K562 (cell line): ENCODE measurements around the gene JPH2. TPM values are rescaled to one million over a fixed set of nuclear protein-coding genes. Genes with fewer than 3 reads are reported as not detected.

ENCODE experiments used
- ATAC-seq: fragments of 200-7000 bp; cut with Tn5 transposase; 3 replicates; pipeline ENCODE4 v1.9.1; 2020; ENCODE audit warnings: moderate library complexity
- BruUV-seq: library from RNA; stranded (reverse); fragments of 400-500 nt; replicated peaks from 2 replicates; lab custom pipeline; 2021; lab: Mats Ljungman, UMichigan
- CTCF ChIA-PET: fragments of 300-600 bp; formaldehyde crosslinking; extraction: SDS; loops from one replicate; lab custom pipeline; 2021; ENCODE audit warnings: low intra/inter-chr PET ratio; lab: Yijun Ruan, JAX
- POLR2A ChIA-PET: fragments of 300-600, 350-650 bp; sonication (Branson Sonifier 250); formaldehyde crosslinking; extraction: SDS; loops from one replicate; lab custom pipeline; 2021; ENCODE audit warnings: antibody characterized with exemption, inconsistent platforms; lab: Yijun Ruan, JAX
- DNase-seq, 4 experiments: peaks; one replicate each; pipeline versions ENCODE4 v3.0.0 to v3.0.0-alpha.2; 2011 to 2018; ENCODE audit warnings: low spot score in 3 of 4, mixed read lengths in 3 of 4; ENCODE audit errors: extremely low read depth in 1 of 4
- FAIRE-seq: peaks from 2 replicates; lab custom pipeline; 2011; peaks lifted over from hg19 to GRCh38; lab: Jason Lieb, UNC
- H2AFZ ChIP-seq: 2 replicates; pipeline ENCODE4 v1.6.0; 2011; ENCODE audit warnings: low read depth, low read length, control low read depth, inconsistent platforms
- H3K27ac ChIP-seq: fragments of 200-600 bp; 3 replicates; pipeline ENCODE4 v1.8.0; 2011; ENCODE audit warnings: low read depth, mild to moderate bottlenecking, control low read depth, inconsistent platforms, low read length, moderate library complexity, mixed read lengths; ENCODE audit errors: extremely low read depth
- H3K27me3 ChIP-seq, 2 experiments: fragments of 300-600 bp in 1 of 2; 2 replicates in 1 of 2; 3 replicates in 1 of 2; pipeline versions ENCODE4 v1.6.0 to v1.8.0; 2011; ENCODE audit warnings: inconsistent platforms in 2 of 2, low read length in 2 of 2, mild to moderate bottlenecking in 1 of 2, mixed read lengths in 1 of 2, moderate library complexity in 1 of 2; ENCODE audit not compliant: control insufficient read depth in 2 of 2, insufficient read depth in 2 of 2
- H3K36me3 ChIP-seq: fragments of 300-600 bp; 3 replicates; pipeline ENCODE4 v1.8.0; 2011; ENCODE audit warnings: mild to moderate bottlenecking, low read length, inconsistent platforms; ENCODE audit not compliant: control insufficient read depth, insufficient read depth
- H3K4me1 ChIP-seq, 2 experiments: fragments of 200-600 bp in 1 of 2; replicated peaks in 1 of 2; 2 replicates in 1 of 2; 3 replicates in 1 of 2; pipeline versions ENCODE4 v1.5.1 to v1.8.0; 2011; ENCODE audit warnings: inconsistent platforms in 2 of 2, low read length in 2 of 2, mild to moderate bottlenecking in 1 of 2, mixed read lengths in 1 of 2, moderate library complexity in 1 of 2; ENCODE audit not compliant: control insufficient read depth in 2 of 2, insufficient read depth in 2 of 2
- H3K4me2 ChIP-seq: 2 replicates; pipeline ENCODE4 v1.6.1; 2011; ENCODE audit warnings: low read length, control low read depth, inconsistent platforms, mixed read lengths; ENCODE audit not compliant: insufficient read depth
- H3K4me3 ChIP-seq: fragments of 200-600 bp; sonication (generic), shearing (Covaris generic); 2 replicates; pipeline ENCODE4 v1.5.1; 2016; ENCODE audit warnings: control low read depth, inconsistent platforms
- H3K79me2 ChIP-seq: fragments of 200-600 bp; 3 replicates; pipeline ENCODE4 v1.8.0; 2011; ENCODE audit warnings: low read length, inconsistent platforms; ENCODE audit not compliant: control insufficient read depth, insufficient read depth
- H3K9ac ChIP-seq, 2 experiments: 2 replicates each; pipeline versions ENCODE4 v1.6.0 to v1.6.1; 2011; ENCODE audit warnings: low read depth in 2 of 2, low read length in 2 of 2, control low read depth in 1 of 2, inconsistent platforms in 1 of 2, mild to moderate bottlenecking in 1 of 2, mixed read lengths in 1 of 2; ENCODE audit not compliant: insufficient read depth in 1 of 2
- H3K9me1 ChIP-seq: one replicate; pipeline ENCODE4 v1.6.0; 2011; ENCODE audit warnings: inconsistent platforms, mild to moderate bottlenecking, low read length, moderate library complexity; ENCODE audit not compliant: control insufficient read depth, insufficient read depth
- H3K9me3 ChIP-seq: replicated peaks from 2 replicates; pipeline ENCODE4 v1.5.1; 2011; ENCODE audit warnings: low read depth, low read length, inconsistent platforms; ENCODE audit not compliant: control insufficient read depth, insufficient read depth
- H4K20me1 ChIP-seq: replicated peaks from 2 replicates; pipeline ENCODE4 v1.6.1; 2011; ENCODE audit warnings: low read length, inconsistent platforms, mixed read lengths; ENCODE audit not compliant: control insufficient read depth, insufficient read depth
- CEBPB ChIP-seq: fragments of 450-650 bp; IDR thresholded peaks from 2 replicates; pipeline ENCODE4 v1.6.1; 2016; ENCODE audit warnings: missing genetic modification characterization, missing compliant biosample characterization
- RAD51 ChIP-seq: fragments of 450-650 bp; IDR thresholded peaks from 2 replicates; pipeline ENCODE4 v1.7.1; 2016; ENCODE audit warnings: low read depth, mild to moderate bottlenecking, borderline replicate concordance
- RBM22 ChIP-seq: fragments of 200-400 bp; formaldehyde crosslinking; IDR thresholded peaks from 2 replicates; pipeline ENCODE4 v1.6.1; 2018; ENCODE audit warnings: low read length, low read depth; ENCODE audit not compliant: poor library complexity, severe bottlenecking
- WGBS: fragments of 100-300 bp; shearing (Covaris generic); methylation state at CpG from one replicate; pipeline ENCODE4 v1.1.6; 2016; ENCODE audit warnings: low coverage, mixed read lengths; ENCODE audit not compliant: insufficient coverage; ENCODE audit errors: missing lambda C conversion rate; 5-methylcytosine and 5-hydroxymethylcytosine counted together
- in situ Hi-C: fragments of 300-500 bp; cut with MboI; formaldehyde crosslinking; loops from 4 replicates; pipeline ENCODE4 v1.15.0; 2018; ENCODE audit warnings: inconsistent platforms, mixed read lengths
- intact Hi-C: fragments of 100-400 bp; cut with micrococcal nuclease; formaldehyde crosslinking; loops from 2 replicates; pipeline ENCODE4 v1.14.2; 2022
- polyA plus RNA-seq, 8 experiments: library from polyadenylated mRNA; depleted of rRNA in 4 of 8; stranded (reverse) in 5 of 8; unstranded in 3 of 8; fragments of >200 nt; fragmentation: Nextera tagmentation in 2 of 8; fragmentation: Illumina TruSeq in 1 of 8; extraction: Ambion mirVana in 2 of 8; extraction: Trizol in 1 of 8; gene quantifications; 2 replicates each; pipeline versions ENCODE4 v1.2.1 to v1.2.3, GENCODE V29; 2011 to 2014; ENCODE audit warnings: inconsistent platforms in 1 of 8, missing spikeins in 1 of 8
- total RNA-seq, 7 experiments: library from RNA; depleted of rRNA in 6 of 7; stranded (reverse); fragments of >200 nt in 6 of 7; fragmentation: Illumina TruSeq in 2 of 7; extraction: Trizol in 2 of 7; gene quantifications; 2 replicates each; pipeline versions ENCODE4 v1.2.1 to v1.2.3, GENCODE V29; 2011 to 2021; ENCODE audit warnings: low replicate concordance in 1 of 7
- TF ChIP-seq, protein P1 (sequence below): sonication (generic); formaldehyde crosslinking; IDR thresholded peaks from 2 replicates; pipeline ENCODE4 v1.8.0; 2022; ENCODE audit warnings: mild to moderate bottlenecking, missing genetic modification reagents
- TF ChIP-seq, protein P2 (sequence below): sonication (generic); formaldehyde crosslinking; IDR thresholded peaks from 2 replicates; pipeline ENCODE4 v1.8.1; 2023; ENCODE audit warnings: mild to moderate bottlenecking, missing genetic modification reagents

JPH2 gene
- total and polyA plus RNA-seq, 9 of the 15 experiments (the other 6 are each of a cell fraction or from before 2014, with no cell fraction given), result not detected

DNA sequence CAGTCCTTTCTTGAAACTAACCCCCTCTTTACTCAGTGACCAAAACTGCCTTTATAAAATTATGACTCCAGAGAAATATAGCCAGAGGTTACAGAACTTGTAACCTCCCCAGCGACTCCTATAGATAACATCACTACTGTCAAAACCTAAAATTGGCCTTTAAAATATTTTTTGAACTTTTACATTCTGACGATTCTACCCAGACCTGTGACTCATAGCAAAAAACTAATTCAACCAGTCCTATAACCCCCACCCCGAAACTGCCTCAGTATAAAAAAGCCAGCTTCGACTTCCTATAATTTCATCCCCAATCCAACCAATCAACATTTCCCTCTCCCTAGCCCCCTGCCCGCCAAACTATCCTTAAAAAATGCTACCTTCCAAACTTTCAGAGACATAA lies 13.9 kb downstream of the JPH2 start (continued):
- TF ChIP-seq, protein P1, sequence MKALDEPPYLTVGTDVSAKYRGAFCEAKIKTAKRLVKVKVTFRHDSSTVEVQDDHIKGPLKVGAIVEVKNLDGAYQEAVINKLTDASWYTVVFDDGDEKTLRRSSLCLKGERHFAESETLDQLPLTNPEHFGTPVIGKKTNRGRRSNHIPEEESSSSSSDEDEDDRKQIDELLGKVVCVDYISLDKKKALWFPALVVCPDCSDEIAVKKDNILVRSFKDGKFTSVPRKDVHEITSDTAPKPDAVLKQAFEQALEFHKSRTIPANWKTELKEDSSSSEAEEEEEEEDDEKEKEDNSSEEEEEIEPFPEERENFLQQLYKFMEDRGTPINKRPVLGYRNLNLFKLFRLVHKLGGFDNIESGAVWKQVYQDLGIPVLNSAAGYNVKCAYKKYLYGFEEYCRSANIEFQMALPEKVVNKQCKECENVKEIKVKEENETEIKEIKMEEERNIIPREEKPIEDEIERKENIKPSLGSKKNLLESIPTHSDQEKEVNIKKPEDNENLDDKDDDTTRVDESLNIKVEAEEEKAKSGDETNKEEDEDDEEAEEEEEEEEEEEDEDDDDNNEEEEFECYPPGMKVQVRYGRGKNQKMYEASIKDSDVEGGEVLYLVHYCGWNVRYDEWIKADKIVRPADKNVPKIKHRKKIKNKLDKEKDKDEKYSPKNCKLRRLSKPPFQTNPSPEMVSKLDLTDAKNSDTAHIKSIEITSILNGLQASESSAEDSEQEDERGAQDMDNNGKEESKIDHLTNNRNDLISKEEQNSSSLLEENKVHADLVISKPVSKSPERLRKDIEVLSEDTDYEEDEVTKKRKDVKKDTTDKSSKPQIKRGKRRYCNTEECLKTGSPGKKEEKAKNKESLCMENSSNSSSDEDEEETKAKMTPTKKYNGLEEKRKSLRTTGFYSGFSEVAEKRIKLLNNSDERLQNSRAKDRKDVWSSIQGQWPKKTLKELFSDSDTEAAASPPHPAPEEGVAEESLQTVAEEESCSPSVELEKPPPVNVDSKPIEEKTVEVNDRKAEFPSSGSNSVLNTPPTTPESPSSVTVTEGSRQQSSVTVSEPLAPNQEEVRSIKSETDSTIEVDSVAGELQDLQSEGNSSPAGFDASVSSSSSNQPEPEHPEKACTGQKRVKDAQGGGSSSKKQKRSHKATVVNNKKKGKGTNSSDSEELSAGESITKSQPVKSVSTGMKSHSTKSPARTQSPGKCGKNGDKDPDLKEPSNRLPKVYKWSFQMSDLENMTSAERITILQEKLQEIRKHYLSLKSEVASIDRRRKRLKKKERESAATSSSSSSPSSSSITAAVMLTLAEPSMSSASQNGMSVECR (CRISPR knock-in tag), result no peak
- TF ChIP-seq RAD51 (no peak), RBM22 (no peak)

GRCh38 chr20:44172572-44172950 lies 14.4 kb downstream of the JPH2 start:
- no peaks in the 10 kb centered on the region for H4K20me1 ChIP-seq
- no peak overlapping the region for H2AFZ ChIP-seq
- H3K36me3 ChIP-seq, result no peaks in the 10 kb centered on the region
- in situ Hi-C loops (no loop called here), intact Hi-C loops (no loop called here)
- no peak overlapping the region for H3K4me2 ChIP-seq
- ChIA-PET CTCF (no interaction called here), POLR2A (interaction anchor here (1.3 to 2.0 kb wide), 2 partner anchors 10 to 15 kb away, joined by 3 to 10 read pairs; partner anchors contain the start of gene JPH2)
- 6% methylated on average over 2 of the region's 2 CpGs for WGBS
- no peak overlapping the region for H3K27ac ChIP-seq
- ATAC-seq (no peak), DNase-seq (no peak), FAIRE-seq (no peak)
- no peaks in the 10 kb centered on the region for H3K9me1 ChIP-seq
- BruUV-seq, result no TSS peak
- peaks cover 21 to 40% of the 10 kb centered on the region in 2 experiments; a peak in 4 of 5 replicates for H3K27me3 ChIP-seq
- peaks cover 0 to 2% of the 10 kb centered on the region in 2 experiments; a peak in 1 of 5 replicates for H3K4me1 ChIP-seq
- H3K4me3 ChIP-seq, result no peak overlapping the region
- H3K79me2 ChIP-seq, result no peaks in the 10 kb centered on the region
- no peaks in the 10 kb centered on the region for H3K9me3 ChIP-seq
- no peak overlapping the region for H3K9ac ChIP-seq
- 0 out of 2 replicates have a peak, but pooled peaks have one; percentile 6 for TF ChIP-seq CEBPB (tag)
- TF ChIP-seq, protein P2, sequence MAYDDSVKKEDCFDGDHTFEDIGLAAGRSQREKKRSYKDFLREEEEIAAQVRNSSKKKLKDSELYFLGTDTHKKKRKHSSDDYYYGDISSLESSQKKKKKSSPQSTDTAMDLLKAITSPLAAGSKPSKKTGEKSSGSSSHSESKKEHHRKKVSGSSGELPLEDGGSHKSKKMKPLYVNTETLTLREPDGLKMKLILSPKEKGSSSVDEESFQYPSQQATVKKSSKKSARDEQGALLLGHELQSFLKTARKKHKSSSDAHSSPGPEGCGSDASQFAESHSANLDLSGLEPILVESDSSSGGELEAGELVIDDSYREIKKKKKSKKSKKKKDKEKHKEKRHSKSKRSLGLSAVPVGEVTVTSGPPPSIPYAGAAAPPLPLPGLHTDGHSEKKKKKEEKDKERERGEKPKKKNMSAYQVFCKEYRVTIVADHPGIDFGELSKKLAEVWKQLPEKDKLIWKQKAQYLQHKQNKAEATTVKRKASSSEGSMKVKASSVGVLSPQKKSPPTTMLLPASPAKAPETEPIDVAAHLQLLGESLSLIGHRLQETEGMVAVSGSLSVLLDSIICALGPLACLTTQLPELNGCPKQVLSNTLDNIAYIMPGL, result no peak
